ENCODE measurements around the gene ZDHHC20. TPM values are rescaled to one million over a fixed set of nuclear protein-coding genes. Genes with fewer than 3 reads are reported as not detected.

The ZDHHC20 gene
- total and polyA plus RNA-seq, 2 of the 4 experiments (the other 2 are of a cell fraction), result 16.1 to 72.4 TPM

GRCh38 chr13:21501686-21502085, 42.6 kb upstream of the ZDHHC20 start:
- TF ChIP-seq ELK1 (IDR thresholded peaks at IDR 0.05; ENCODE audit: borderline replicate concordance, low read depth, low read length) (no peak), CHD1 (IDR thresholded peaks at IDR 0.05; ENCODE audit: low read depth, low read length) (no peak), RAD21 (IDR thresholded peaks at IDR 0.05; ENCODE audit: low read length) (no peak), BHLHE40 (IDR thresholded peaks at IDR 0.05; ENCODE audit: low read depth, low read length) (no peak)
- no peaks in the 10 kb centered on the region for H4K20me1 ChIP-seq (ENCODE audit: insufficient read depth, low read length)
- BruUV-seq (replicated peaks), result no TSS peak
- no peaks in the 10 kb centered on the region; the same call in 1 of the 2 replicates for H3K9me1 ChIP-seq (ENCODE audit: insufficient read depth, low read length)
- no peak overlapping the region for H4K5ac ChIP-seq (ENCODE audit: low read depth, low read length)
- no peak overlapping the region for H3K4ac ChIP-seq (ENCODE audit: low read depth, low read length)
- no peak overlapping the region for H2BK5ac ChIP-seq (ENCODE audit: low read depth, low read length, poor library complexity, severe bottlenecking)
- POLR2A ChIA-PET (ENCODE audit: unreplicated experiment), result no interaction called here
- no peak for ATAC-seq (ENCODE audit: low read depth)
- no peak overlapping the region for H3K56ac ChIP-seq (ENCODE audit: extremely low read depth, insufficient read depth, low read length)
- H3K9ac ChIP-seq (ENCODE audit: low read depth, low read length), result no peak overlapping the region
- intact Hi-C loops (cut with micrococcal nuclease), result no loop called here
- no peak overlapping the region for H3K4me3 ChIP-seq (ENCODE audit: insufficient read depth, low read depth, low read length)
- H3K14ac ChIP-seq (replicated peaks; ENCODE audit: low read depth, low read length), result no peak overlapping the region
- in situ Hi-C loops (cut with MboI; ENCODE audit: low sequenced_read_pairs), result no loop called here
- H2BK120ac ChIP-seq (ENCODE audit: low read depth, low read length), result no peak overlapping the region
- H3K4me1 ChIP-seq (ENCODE audit: control insufficient read depth, insufficient read depth, low read length), result no peaks in the 10 kb centered on the region
- H3K18ac ChIP-seq (ENCODE audit: low read depth, low read length), result no peak overlapping the region
- H2AK9ac ChIP-seq (replicated peaks; ENCODE audit: low read depth, low read length, poor library complexity), result no peak overlapping the region
- H3K36me3 ChIP-seq (ENCODE audit: control insufficient read depth, insufficient read depth, low read length), result peaks cover 7% of the 10 kb centered on the region; the same call in 1 of the 2 replicates
- no peaks in the 10 kb centered on the region for H3K9me3 ChIP-seq (ENCODE audit: control insufficient read depth, insufficient read depth, low read length)
- H3K23ac ChIP-seq (ENCODE audit: low read depth, low read length), result no peak overlapping the region
- dilution Hi-C loops (cut with HindIII; ENCODE audit: low sequenced_read_pairs, unreplicated experiment), result no loop called here
- no peak overlapping the region for H2AFZ ChIP-seq (replicated peaks; ENCODE audit: low read length, poor library complexity)
- H2BK20ac ChIP-seq (ENCODE audit: low read depth, low read length), result no peak overlapping the region
- no peak overlapping the region for H4K91ac ChIP-seq (ENCODE audit: insufficient read depth, low read depth, low read length)
- H2BK15ac ChIP-seq (ENCODE audit: low read depth, low read length), result no peak overlapping the region
- H2AK5ac ChIP-seq (ENCODE audit: low read depth, low read length), result no peak overlapping the region
- H3K4me2 ChIP-seq (ENCODE audit: low read depth, low read length), result no peak overlapping the region
- no peaks in the 10 kb centered on the region for H3K27me3 ChIP-seq (ENCODE audit: control insufficient read depth, insufficient read depth, low read length)
- CTCF ChIA-PET, result no interaction called here
- WGBS, 2 experiments (ENCODE audit: extremely low coverage in 2 of 2, insufficient read length in 1 of 2), result no CpG with 5 or more reads among the region's 3 CpGs
- H4K8ac ChIP-seq (ENCODE audit: low read depth in 2 of 2, low read length in 2 of 2), result no peak overlapping the region
- DNase-seq, result no peak
- H3K27ac ChIP-seq (ENCODE audit: insufficient read depth, low read length), result no peak overlapping the region
- H3K79me1 ChIP-seq (ENCODE audit: low read depth in 1 of 2, low read length in 2 of 2), result no peaks in the 10 kb centered on the region
